GM18508 (cell line): Measurements from ENCODE around the gene LRTM1.

Experiments
- ATAC-seq: cut with Tn5 transposase; IDR thresholded peaks from one replicate; pipeline ENCODE4 v1.9.1; 2021; ENCODE audit warnings: moderate number of reproducible peaks; ENCODE audit not compliant: insufficient read depth, unreplicated experiment

The LRTM1 gene

GRCh38 chr3:54941690-54942362, 14.0 kb upstream of the LRTM1 start:
- no peak for ATAC-seq

- ATAC-seq: no peak
Measured at GRCh38 chr3:54940971-54941370, 13.1 kb upstream of the LRTM1 start.

GRCh38 chr3:54939557-54940300, 11.9 kb upstream of the LRTM1 start:
- ATAC-seq: no peak

GRCh38 chr3:54936561-54936960, 8.7 kb upstream of the LRTM1 start:
- ATAC-seq: no peak

- ATAC-seq: no peak
Measured at GRCh38 chr3:54935869-54936268, 8.0 kb upstream of the LRTM1 start.

- no peak for ATAC-seq
Measured at GRCh38 chr3:54932606-54933005, 4.7 kb upstream of the LRTM1 start.

- ATAC-seq: no peak
Measured at GRCh38 chr3:54931182-54931581, 3.3 kb upstream of the LRTM1 start.

GRCh38 chr3:54918516-54918915, 9.3 kb downstream of the LRTM1 start:
- no peak for ATAC-seq

GRCh38 chr3:54917862-54918261, 10.0 kb downstream of the LRTM1 start:
- no peak for ATAC-seq

- ATAC-seq: no peak
Measured at GRCh38 chr3:54917174-54917573, 10.7 kb downstream of the LRTM1 start.

- ATAC-seq: no peak
Measured at GRCh38 chr3:54916732-54917131, 11.1 kb downstream of the LRTM1 start.

- no peak for ATAC-seq
Measured at GRCh38 chr3:54915976-54916375, 11.9 kb downstream of the LRTM1 start.

GRCh38 chr3:54915181-54915580, 12.7 kb downstream of the LRTM1 start:
- ATAC-seq: no peak

GRCh38 chr3:54914180-54914579, 13.7 kb downstream of the LRTM1 start:
- ATAC-seq: no peak

- ATAC-seq: no peak
Measured at GRCh38 chr3:54909191-54909590, 18.7 kb downstream of the LRTM1 start.

- no peak for ATAC-seq
Measured at GRCh38 chr3:54906763-54907162, 21.1 kb downstream of the LRTM1 start.

GRCh38 chr3:54905920-54906319, 21.9 kb downstream of the LRTM1 start:
- no peak for ATAC-seq

GRCh38 chr3:54905261-54905888, 22.5 kb downstream of the LRTM1 start:
- ATAC-seq: no peak

GRCh38 chr3:54901906-54902685, 25.8 kb downstream of the LRTM1 start:
- ATAC-seq: no peak

GRCh38 chr3:54900838-54901591, 26.8 kb downstream of the LRTM1 start:
- no peak for ATAC-seq
